AG09319 (cell line): ENCODE measurements around the gene SLC9A1.

ENCODE experiments used
- DNase-seq: peaks from one replicate; pipeline ENCODE4 v3.0.0-alpha.2; 2010; ENCODE audit warnings: low read depth; ENCODE audit errors: extremely low read depth
- TF ChIP-seq, protein P1 (sequence below): IDR thresholded peaks from 2 replicates; pipeline ENCODE4 v1.5.1; 2011; ENCODE audit warnings: low read depth, mild to moderate bottlenecking, inconsistent platforms, low read length, moderate library complexity

Gene SLC9A1

GRCh38 chr1:27086628-27087027, 68.3 kb downstream of the SLC9A1 start:
- DNase-seq, result no peak
- TF ChIP-seq, protein P1, sequence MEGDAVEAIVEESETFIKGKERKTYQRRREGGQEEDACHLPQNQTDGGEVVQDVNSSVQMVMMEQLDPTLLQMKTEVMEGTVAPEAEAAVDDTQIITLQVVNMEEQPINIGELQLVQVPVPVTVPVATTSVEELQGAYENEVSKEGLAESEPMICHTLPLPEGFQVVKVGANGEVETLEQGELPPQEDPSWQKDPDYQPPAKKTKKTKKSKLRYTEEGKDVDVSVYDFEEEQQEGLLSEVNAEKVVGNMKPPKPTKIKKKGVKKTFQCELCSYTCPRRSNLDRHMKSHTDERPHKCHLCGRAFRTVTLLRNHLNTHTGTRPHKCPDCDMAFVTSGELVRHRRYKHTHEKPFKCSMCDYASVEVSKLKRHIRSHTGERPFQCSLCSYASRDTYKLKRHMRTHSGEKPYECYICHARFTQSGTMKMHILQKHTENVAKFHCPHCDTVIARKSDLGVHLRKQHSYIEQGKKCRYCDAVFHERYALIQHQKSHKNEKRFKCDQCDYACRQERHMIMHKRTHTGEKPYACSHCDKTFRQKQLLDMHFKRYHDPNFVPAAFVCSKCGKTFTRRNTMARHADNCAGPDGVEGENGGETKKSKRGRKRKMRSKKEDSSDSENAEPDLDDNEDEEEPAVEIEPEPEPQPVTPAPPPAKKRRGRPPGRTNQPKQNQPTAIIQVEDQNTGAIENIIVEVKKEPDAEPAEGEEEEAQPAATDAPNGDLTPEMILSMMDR, result no peak

DNA sequence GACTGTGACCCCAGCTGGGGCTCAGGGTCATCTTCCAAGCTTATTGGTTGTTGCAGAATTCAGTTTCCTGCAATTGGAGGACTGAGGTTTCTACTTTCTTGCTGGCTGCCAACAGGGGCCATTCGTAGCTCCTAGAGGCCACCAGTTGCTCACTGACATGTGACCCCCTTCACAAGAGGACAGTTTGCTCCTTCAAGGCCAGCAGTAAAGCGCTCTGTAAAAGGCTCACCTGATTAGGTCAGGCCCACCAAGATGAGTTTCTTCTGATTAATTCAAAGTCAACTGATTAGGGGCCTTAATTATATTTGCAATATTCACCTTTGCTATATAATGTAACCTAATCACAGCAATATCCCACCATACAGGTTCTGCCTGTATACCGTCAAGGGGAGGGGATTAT, 68.9 kb downstream of the SLC9A1 start:
- no peak for DNase-seq
- TF ChIP-seq, protein P1, result no peak

- DNase-seq, result no peak
- TF ChIP-seq, protein P1, result no peak
Measured at GRCh38 chr1:27084107-27084506, 70.8 kb downstream of the SLC9A1 start.

DNA sequence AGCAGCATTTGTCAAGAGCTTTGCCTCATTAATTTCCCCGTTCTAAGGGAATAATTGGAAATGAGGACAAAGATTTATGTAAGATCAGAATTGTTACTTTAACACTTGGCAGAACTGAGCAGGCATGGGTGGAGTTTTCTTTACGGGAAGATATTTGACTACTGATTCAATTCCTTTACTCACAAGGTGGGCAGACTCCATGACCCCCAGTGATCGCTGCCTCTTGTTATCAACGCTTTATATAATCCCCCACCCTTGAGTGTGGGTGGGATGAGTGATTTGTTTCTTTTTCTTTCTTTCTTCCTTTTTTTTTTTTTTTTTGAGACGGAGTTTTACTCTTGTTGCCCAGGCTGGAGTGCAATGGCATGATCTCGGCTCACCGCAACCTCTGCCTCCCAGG, 77.0 kb downstream of the SLC9A1 start:
- no peak for DNase-seq
- TF ChIP-seq, protein P1, result no peak

- DNase-seq, result no peak
- TF ChIP-seq, protein P1, result no peak
Measured at GRCh38 chr1:27076803-27077202, 78.1 kb downstream of the SLC9A1 start.

GRCh38 chr1:27074175-27074780, 80.6 kb downstream of the SLC9A1 start:
- TF ChIP-seq, protein P1, result no peak

GRCh38 chr1:27071049-27071416, 83.9 kb downstream of the SLC9A1 start:
- peak; percentile 7 for DNase-seq
- TF ChIP-seq, protein P1, result no peak

More at GRCh38 chr1:27074175-27074780, 80.6 kb downstream of the SLC9A1 start:
- no peak for DNase-seq
